ENCODE measurements around the gene KCNJ18. TPM values are rescaled to one million over a fixed set of nuclear protein-coding genes. Genes with fewer than 3 reads are reported as not detected.
"Not testable (repeated sequence)": the region's sequence is repeated elsewhere in the genome, so short reads cannot be mapped to it uniquely, and the experiment has no call there.

Gene KCNJ18
- total RNA-seq, 1 donor from 2014 or later = not detected

GRCh38 chr17:21737015-21737580, 44.8 kb downstream of the KCNJ18 start:
- intact Hi-C loops (cut with DNase I); H3K9me3 ChIP-seq; ATAC-seq; H3K27ac ChIP-seq; H3K27me3 ChIP-seq (ENCODE audit: low read depth); H3K4me3 ChIP-seq; H3K4me1 ChIP-seq; DNase-seq; H3K36me3 ChIP-seq: not testable (repeated sequence)

GRCh38 chr17:21738241-21738640, 45.9 kb downstream of the KCNJ18 start:
- H3K9me3 ChIP-seq; intact Hi-C loops (cut with DNase I); H3K4me1 ChIP-seq; DNase-seq; H3K27ac ChIP-seq; H3K4me3 ChIP-seq; H3K27me3 ChIP-seq (ENCODE audit: low read depth); H3K36me3 ChIP-seq: not testable (repeated sequence)
- ATAC-seq = peak in 1 of 2 donors; percentile 2

- H3K4me3 ChIP-seq; DNase-seq; H3K36me3 ChIP-seq; H3K4me1 ChIP-seq; H3K9me3 ChIP-seq; intact Hi-C loops (cut with DNase I); H3K27ac ChIP-seq; H3K27me3 ChIP-seq (ENCODE audit: low read depth): not testable (repeated sequence)
- peak in 1 of 2 donors; percentile 2 for ATAC-seq
Measured at GRCh38 chr17:21738877-21739474, 46.7 kb downstream of the KCNJ18 start.

GRCh38 chr17:21739485-21739884, 47.2 kb downstream of the KCNJ18 start:
- H3K36me3 ChIP-seq; intact Hi-C loops (cut with DNase I); ATAC-seq; H3K27ac ChIP-seq; DNase-seq; H3K4me1 ChIP-seq; H3K27me3 ChIP-seq (ENCODE audit: low read depth); H3K9me3 ChIP-seq; H3K4me3 ChIP-seq: not testable (repeated sequence)

- ATAC-seq = peak in 1 of 2 donors; percentile 5
- DNase-seq; intact Hi-C loops (cut with DNase I); H3K9me3 ChIP-seq; H3K36me3 ChIP-seq; H3K4me1 ChIP-seq; H3K27ac ChIP-seq; H3K27me3 ChIP-seq (ENCODE audit: low read depth); H3K4me3 ChIP-seq: not testable (repeated sequence)
Measured at GRCh38 chr17:21740836-21741235, 48.5 kb downstream of the KCNJ18 start.

GRCh38 chr17:21741520-21741919, 49.2 kb downstream of the KCNJ18 start:
- H3K27me3 ChIP-seq (ENCODE audit: low read depth); H3K27ac ChIP-seq; ATAC-seq; H3K9me3 ChIP-seq; intact Hi-C loops (cut with DNase I); H3K4me1 ChIP-seq; H3K4me3 ChIP-seq; H3K36me3 ChIP-seq; DNase-seq: not testable (repeated sequence)

- intact Hi-C loops (cut with DNase I) = no loop called here
- no peak for DNase-seq
- no peak for ATAC-seq
- H3K4me1 ChIP-seq = no peaks in the 10 kb centered on the region
- TF ChIP-seq CTCF (IDR thresholded peaks at IDR 0.05) = no peak
- H3K4me3 ChIP-seq = no peak overlapping the region
- no peaks in the 10 kb centered on the region for H3K27me3 ChIP-seq (ENCODE audit: low read depth)
- H3K27ac ChIP-seq = no peak overlapping the region
- H3K9me3 ChIP-seq = no peaks in the 10 kb centered on the region
- H3K36me3 ChIP-seq = no peaks in the 10 kb centered on the region
Measured at GRCh38 chr17:21742326-21742725, 50.0 kb downstream of the KCNJ18 start.

- DNase-seq; H3K4me1 ChIP-seq; H3K4me3 ChIP-seq; H3K36me3 ChIP-seq; ATAC-seq; H3K9me3 ChIP-seq; H3K27me3 ChIP-seq (ENCODE audit: low read depth); intact Hi-C loops (cut with DNase I); H3K27ac ChIP-seq: not testable (repeated sequence)
Measured at GRCh38 chr17:21744151-21744550, 51.8 kb downstream of the KCNJ18 start.

GRCh38 chr17:21744621-21745020, 52.3 kb downstream of the KCNJ18 start:
- H3K27ac ChIP-seq; ATAC-seq; H3K4me3 ChIP-seq; H3K9me3 ChIP-seq; DNase-seq; H3K36me3 ChIP-seq; H3K4me1 ChIP-seq; H3K27me3 ChIP-seq (ENCODE audit: low read depth); intact Hi-C loops (cut with DNase I): not testable (repeated sequence)

- H3K27me3 ChIP-seq (ENCODE audit: low read depth); H3K27ac ChIP-seq; intact Hi-C loops (cut with DNase I); DNase-seq; H3K4me1 ChIP-seq; H3K4me3 ChIP-seq; H3K36me3 ChIP-seq; ATAC-seq; H3K9me3 ChIP-seq: not testable (repeated sequence)
Measured at GRCh38 chr17:21745385-21746054, 53.2 kb downstream of the KCNJ18 start.

GRCh38 chr17:21746415-21746814, 54.1 kb downstream of the KCNJ18 start:
- intact Hi-C loops (cut with DNase I) = not testable (repeated sequence)

GRCh38 chr17:21747195-21747915, 55.0 kb downstream of the KCNJ18 start:
- H3K4me1 ChIP-seq; H3K36me3 ChIP-seq; H3K9me3 ChIP-seq; H3K27ac ChIP-seq; H3K4me3 ChIP-seq; ATAC-seq; intact Hi-C loops (cut with DNase I); DNase-seq; H3K27me3 ChIP-seq (ENCODE audit: low read depth): not testable (repeated sequence)

More at GRCh38 chr17:21746415-21746814, 54.1 kb downstream of the KCNJ18 start:
- H3K27me3 ChIP-seq (ENCODE audit: low read depth); DNase-seq; ATAC-seq; H3K4me1 ChIP-seq; H3K36me3 ChIP-seq; H3K9me3 ChIP-seq; H3K4me3 ChIP-seq; H3K27ac ChIP-seq: not testable (repeated sequence)
